GM12874 (cell line): ENCODE results near the gene RHBG.

Experiments used
- CTCF ChIP-seq: IDR thresholded peaks from 2 replicates; pipeline ENCODE4 v1.5.1; 2011; ENCODE audit warnings: low read depth, mild to moderate bottlenecking, control low read depth, low read length, moderate library complexity; ENCODE audit not compliant: insufficient read depth

RHBG gene

GRCh38 chr1:156368889-156369684 is at the start of gene RHBG:
RHBG (plus strand) TSS chr1:156369211; CDS start chr1:156369250, 39 bp downstream.
- no peak for TF ChIP-seq CTCF

- TF ChIP-seq CTCF: 0 out of 2 replicates have a peak, but pooled peaks have one; percentile 15
These were observed 49.3 kb upstream of the RHBG start for GRCh38 chr1:156319664-156320063.

- TF ChIP-seq CTCF: no peak
These were observed 48.5 kb upstream of the RHBG start for GRCh38 chr1:156320560-156320959.

GRCh38 chr1:156336242-156336641 is 32.8 kb upstream of the RHBG start:
- peak; percentile 36; the same call in 1 of the 2 replicates for TF ChIP-seq CTCF

- TF ChIP-seq CTCF: no peak
These were observed 31.7 kb upstream of the RHBG start for GRCh38 chr1:156337052-156337887.

GRCh38 chr1:156337888-156338179 is 31.2 kb upstream of the RHBG start:
- no peak for TF ChIP-seq CTCF

- no peak for TF ChIP-seq CTCF
These were observed 30.6 kb upstream of the RHBG start, which contains the start of the genes CCT3 and TSACC for GRCh38 chr1:156338180-156338976. CCT3 (minus strand) TSS chr1:156338292; CDS start chr1:156338184, 108 bp downstream. TSACC (plus strand) TSS chr1:156338526; CDS start chr1:156339758, 1,232 bp downstream.
